Measurements from ENCODE around the gene A3GALT2.

A3GALT2 gene

DNA sequence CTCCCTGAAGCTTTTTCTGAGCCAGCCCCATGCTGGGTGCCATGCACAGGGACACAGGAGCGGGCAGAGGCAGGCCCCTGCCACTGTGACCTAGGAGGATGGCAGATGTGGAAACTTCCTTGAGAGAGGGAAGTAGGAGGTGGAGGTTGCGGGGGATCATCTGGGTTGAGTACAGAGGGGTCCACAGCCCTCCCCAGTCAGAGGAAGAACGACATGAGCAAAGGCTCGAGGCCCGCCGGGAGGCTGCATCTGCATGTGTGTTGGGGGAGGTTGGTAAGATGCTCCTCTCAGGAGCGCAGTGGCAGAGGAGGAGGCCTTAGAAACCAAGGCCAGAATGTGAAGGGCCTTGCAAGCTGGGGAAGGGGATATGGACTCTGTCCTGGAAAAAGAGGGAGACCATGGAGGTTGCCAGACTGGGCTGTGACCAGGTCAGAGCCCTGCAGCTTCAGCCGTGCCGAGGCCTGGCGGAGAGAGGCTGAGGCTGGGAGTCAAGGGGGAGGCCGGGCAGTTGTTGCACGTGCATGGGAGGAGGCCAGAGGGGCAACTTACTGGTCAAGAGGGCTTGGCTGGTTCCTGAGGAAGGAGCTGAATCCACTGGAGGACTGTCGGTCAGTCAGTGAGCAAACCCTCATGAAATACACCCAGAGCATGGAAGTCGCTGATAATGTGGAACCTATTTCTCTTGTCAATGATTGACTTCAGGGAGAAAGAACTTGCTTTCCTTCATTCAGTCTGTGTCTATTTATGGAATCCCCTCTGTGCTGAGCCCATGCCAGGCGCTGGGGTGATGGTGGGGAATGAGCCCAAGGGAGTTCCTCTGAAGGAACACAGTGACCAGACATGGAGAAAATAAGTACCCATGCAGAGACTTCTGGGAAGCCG, 31.7 kb downstream of the A3GALT2 start:
- no peak for DNase-seq

DNA sequence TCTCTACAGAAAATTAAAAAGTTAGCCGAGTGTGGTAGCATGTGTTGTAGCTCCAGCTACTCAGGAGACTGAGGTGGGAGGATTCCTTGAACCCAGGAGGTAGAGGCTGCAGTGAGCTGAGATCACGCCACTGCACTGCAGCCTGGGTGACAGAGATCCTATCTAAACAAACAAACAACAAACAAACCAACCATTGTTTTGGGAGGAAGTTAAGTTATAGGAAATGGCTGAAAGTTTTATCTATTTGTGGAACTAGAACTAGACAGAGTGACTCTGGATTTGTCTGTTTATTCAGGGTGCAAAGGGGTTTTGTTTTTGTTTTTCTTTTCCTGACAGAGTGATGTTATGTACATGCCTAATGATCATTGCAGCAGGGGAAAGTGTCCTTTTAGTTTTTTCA, 33.6 kb downstream of the A3GALT2 start:
- DNase-seq: no peak

DNA sequence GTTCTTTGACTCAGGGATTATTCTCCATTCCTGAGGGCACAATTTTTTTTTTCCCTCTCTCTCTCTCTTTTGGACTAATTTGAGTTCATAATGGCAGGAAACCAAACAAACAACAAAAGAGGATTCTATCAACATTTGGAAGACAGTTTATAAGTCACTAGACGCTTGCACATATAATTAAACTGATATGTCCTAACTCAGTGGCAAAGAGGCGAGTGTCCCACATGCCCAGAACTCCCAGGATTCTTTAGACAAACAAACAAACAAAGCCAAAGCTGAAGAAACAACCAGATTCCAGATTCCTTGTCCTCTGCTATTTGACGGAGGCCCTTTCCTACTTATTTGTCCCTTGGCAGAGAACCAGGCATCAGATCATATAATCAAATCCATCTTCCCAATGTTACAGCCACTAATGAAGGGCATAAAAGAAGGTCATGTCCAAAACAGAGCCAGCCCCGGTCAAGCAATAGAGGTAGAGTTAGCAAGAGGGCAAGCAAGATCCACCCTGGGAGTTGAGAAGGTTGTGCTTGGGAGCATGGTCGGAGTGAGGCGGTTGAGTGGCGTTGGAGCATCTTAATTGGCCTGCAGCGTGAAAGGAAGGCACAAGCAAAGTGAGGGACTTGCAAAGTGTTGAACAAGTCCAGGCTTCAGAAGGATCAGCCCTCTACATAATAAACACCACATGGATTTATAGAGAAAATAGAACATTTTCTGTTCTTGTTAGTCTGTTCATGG, 34.3 kb downstream of the A3GALT2 start:
- DNase-seq: no peak

DNA sequence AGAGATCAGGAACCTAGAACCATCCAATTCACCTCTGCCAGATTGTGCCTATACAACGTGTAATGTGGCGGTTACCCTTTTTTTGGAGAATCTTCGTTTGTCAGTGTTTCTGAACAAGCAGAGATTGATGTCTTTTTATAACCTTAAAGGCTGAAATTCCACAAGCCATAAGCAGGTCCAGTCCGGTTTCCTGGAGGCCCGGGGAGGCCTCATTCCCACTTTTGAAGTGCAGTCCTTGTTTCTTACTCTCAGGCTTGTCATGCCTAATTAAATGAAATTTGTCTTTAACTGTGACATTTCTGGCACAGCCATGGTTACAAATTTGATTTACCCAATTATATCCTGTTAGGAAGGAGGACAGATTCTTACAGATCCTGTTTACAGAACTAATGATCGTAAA, 36.8 kb downstream of the A3GALT2 start:
- DNase-seq: no peak

DNA sequence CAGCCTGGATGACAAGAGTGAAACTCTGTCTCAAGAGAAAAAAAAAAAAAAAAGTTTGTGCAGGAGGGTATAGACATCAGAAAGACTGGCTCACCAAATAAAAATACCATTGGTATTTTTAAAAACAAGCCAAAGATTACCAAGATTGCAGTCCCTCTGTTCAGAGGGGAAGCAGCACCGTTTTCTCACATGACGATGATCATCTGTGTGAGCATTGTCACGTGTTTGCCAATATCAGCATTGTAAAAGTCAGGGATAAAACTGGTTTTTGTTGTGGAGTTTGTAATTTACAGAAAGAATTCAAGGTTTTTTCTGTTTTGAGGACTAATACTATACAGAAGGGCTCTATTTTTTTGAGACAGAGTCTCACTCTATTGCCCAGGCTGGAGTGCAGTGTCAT, 38.1 kb downstream of the A3GALT2 start:
- DNase-seq: no peak

- DNase-seq: no peak
These were observed 39.2 kb downstream of the A3GALT2 start for GRCh38 chr1:33281554-33282303.

GRCh38 chr1:33280091-33280661, 40.7 kb downstream of the A3GALT2 start:
- no peak for DNase-seq

DNA sequence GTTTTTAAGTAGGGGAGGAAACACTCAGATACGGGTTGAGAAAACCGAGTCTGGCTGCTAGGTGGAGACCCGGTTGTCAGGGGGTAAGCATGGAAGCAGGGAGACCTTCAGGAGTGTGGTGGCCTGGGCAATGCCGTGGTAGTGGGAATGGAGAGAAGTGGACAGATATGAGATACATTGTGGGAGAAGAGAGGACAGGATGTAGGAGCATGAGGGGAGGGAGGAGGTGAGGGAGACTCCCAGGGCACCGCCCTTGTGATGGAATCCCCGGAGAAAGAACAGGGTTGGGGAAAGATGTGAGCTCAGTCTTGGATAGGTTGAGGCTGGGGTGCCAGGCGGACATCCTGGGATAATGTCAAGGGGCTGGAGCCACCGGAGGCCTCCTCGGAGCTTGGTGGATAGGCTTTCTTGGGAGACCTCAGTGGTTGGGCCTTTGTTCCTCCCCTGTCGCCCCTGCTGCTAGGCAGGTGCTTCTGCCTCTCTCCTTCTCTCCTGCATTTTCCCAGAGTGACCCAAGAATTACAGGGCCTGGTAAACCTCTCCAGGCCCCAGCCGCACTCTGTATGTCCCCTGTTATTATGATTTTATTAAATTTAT, 43.3 kb downstream of the A3GALT2 start:
- DNase-seq: no peak

GRCh38 chr1:33276573-33277298, 44.2 kb downstream of the A3GALT2 start:
- no peak for DNase-seq

GRCh38 chr1:33275706-33276572, 45.0 kb downstream of the A3GALT2 start:
- no peak for DNase-seq

GRCh38 chr1:33275195-33275594, 45.7 kb downstream of the A3GALT2 start:
- no peak for DNase-seq

DNA sequence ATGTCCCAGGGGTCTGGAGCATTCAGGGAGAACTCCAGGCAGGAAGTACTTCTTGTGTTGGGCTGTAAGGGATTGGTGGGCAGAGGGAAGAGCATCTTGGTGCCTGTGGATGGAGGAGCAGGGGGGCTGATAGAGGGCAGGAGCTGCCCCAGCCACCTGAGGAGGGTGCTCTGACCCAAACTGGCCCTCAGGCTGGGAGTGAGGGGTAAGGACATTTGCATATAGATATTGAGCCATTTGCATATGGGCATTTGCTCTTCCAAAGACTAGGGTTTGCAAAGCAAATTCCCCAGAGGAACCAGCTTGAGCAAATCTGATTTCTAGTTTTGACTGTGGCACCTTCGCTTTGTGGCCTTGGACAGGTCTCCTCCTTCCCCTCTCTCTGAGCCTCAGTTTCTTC, 46.5 kb downstream of the A3GALT2 start:
- DNase-seq: no peak

DNA sequence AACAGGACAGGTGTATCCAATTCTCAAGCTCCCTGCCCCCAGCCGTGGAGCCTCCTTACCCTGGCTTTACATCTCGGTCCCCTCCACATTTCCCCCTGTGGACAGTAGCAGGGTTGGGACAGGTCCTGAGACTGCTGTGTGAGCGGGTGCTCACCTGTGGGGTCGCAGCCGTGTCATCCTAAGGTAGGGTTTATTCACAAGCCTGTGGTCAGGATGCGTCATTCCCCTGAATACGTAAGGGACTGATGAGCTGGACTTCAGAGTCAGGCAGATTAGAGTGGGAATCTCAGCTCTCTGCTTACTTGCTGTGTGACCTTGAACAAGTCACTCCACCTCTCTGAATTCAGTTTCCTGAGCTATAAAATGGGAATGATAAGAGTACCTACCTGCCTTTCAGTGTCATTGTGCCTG, 46.9 kb downstream of the A3GALT2 start:
- DNase-seq: no peak

DNA sequence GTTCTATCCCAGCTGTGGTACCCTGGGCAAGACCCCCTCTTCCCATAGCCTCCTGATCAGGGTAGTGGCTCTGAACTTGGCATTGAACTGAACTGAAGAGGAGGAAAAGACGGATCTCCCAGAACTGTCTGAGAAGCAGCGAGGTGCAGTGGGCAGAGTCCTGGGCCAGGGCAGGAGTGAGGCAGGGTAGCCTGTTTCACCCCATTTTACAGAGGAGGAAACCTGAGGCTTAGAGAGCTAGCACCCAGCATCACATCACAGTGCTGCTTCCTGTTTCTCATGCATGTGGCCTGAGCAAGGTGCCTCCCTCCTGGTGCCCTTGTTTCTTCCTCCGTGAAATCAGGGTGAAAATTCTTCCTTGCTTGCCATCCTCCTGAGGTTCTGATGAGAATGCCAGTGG, 47.5 kb downstream of the A3GALT2 start:
- no peak for DNase-seq

GRCh38 chr1:33272930-33273329, 48.0 kb downstream of the A3GALT2 start:
- DNase-seq: no peak

DNA sequence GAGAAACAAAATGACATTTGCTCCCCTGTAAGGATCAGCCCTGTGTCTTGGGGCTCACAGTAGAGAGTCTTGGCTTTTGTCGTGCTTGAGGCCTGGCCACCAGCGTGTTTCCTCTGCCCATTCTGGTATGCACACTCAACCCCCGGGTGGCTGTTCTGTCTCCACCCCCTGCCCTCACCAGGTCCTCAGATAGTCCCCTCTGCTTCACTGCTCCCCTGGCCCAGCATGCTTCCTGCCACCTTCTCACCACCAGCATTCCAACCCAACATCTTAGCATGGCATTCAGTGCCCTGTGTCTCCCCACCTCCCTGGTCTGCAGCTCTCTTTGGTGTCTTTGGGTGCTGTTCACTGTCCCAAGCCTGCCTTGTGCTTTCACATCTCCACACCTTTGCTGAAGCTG, 48.4 kb downstream of the A3GALT2 start:
- no peak for DNase-seq

DNA sequence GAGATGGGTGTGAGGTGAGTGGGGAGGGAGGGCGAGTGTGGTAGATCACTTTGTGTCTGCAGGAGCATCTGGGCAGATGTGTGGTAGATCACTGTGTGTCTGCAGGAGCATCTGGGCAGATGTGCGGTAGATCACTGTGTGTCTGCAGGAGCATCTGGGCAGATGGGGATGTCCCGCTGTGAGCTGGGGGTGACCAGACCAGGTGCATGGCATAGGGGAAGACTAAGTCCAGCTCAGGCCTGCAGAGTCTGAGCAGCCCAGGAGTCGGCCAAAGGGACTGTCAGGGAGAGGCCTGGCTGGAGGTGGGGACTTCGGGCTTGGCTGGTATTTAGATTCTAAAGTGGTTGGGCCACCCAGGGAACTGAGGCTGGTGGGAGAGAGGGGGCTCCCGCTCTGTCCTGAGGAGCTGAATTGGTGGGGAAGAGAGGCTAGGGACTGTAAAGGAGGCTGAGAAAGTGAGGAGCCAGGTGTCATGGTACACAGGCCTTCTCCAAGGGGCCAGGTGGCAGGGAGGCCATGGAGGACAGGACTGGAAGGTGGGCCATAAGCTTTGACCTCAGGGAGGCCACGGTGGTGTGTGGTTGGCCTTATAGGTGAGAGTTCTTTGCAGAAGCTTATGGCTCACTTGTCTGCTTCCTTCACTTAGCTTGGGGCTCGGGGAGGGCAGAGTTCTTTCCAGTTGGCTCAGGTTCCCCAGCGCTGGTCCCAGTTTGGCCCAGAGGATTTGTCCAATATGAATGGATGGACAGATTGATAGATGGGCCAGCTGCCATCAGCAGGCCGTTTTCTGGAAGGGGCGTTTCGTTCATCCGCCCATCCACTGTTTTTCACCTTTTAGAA, 49.0 kb downstream of the A3GALT2 start:
- DNase-seq: no peak

- no peak for DNase-seq
These were observed 50.0 kb downstream of the A3GALT2 start for GRCh38 chr1:33270808-33271465.

DNA sequence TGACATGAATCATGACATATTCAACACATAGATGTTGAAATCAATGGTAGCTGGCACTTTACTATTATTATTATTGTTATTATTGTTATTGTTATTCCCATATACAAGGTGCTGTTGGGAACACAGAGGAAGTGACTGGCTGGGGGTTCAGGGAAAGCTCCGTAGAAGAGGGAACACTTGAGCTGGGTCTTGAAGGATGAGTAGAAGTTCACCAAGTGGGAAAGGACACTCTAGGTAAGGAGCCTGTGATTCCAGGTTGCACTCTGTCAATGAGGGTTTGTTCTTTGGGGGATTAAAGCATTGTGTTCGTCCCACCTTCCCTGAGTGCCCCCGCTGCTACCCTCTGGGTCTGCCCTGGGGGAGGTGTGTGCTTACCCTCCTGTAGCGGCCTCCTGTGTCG, 50.5 kb downstream of the A3GALT2 start:
- DNase-seq: no peak

DNA sequence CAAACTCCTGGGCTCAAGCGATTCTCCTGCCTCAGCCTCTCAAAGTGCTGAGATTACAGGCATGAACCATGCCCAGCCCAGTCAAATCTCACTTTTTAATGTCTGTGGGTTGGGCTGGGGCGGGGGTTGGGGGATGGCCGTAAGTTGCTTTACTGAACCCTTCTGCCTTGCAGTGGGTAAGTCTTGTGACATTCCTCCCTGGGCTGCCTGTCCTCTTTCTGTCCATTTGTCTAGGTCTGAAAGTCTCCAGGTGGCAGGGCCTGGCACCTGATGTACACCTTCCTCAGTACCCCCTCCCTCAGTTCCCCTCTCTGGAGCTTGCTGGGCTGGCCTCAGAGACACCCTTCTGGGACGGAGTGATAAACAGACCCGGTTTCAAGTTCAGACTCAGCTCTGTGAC, 51.3 kb downstream of the A3GALT2 start:
- DNase-seq: no peak
